Embryonic facial prominence (tissue), 1 donor: ENCODE results near the gene APP.
"Not testable (repeated sequence)": the region's sequence is repeated elsewhere in the genome, so short reads cannot be mapped to it uniquely, and the experiment has no call there.

Source experiments
- DNase-seq: peaks from one replicate; pipeline ENCODE4 v3.0.0-alpha.2; 2016; ENCODE audit errors: extremely low spot score

Gene APP

DNA sequence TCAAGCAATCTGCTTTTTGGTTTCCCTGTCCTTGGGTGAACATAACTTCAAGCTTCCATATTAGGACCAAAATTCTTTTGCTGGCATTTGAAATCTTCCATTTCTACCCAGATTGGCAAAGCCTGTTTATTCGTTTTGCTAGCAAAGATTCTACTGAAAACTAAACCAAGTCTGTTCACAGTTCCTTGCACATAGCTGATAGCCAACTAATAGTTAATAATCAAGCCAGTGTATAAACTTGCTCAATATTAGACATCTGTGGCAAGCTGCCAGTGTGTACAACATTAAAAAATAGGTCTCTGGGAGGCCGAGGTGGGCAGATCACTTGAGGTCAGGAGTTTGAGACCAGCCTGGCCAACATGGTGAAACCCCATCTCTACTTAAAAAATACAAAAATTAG lies 6.3 kb downstream of the APP start:
- no peak for DNase-seq

DNA sequence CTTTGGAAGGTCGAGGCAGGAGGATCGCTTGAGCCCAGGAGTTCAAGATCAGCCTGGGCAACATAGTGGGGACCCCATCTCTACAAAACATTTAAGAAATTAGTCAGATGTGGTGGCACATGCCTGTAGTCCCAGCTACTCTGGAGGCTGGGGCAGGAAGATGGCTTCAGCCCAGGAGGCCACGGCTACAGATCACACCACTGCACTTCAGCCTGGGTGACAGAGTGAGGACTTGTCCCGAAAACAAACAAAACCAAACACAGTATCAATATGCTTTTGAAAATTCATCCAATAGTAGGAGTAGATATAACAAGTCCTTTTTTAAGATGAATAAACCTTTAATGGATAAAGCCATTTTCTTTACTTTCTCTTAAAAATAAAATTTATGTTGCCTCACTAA lies 8.5 kb downstream of the APP start:
- no peak for DNase-seq

DNA sequence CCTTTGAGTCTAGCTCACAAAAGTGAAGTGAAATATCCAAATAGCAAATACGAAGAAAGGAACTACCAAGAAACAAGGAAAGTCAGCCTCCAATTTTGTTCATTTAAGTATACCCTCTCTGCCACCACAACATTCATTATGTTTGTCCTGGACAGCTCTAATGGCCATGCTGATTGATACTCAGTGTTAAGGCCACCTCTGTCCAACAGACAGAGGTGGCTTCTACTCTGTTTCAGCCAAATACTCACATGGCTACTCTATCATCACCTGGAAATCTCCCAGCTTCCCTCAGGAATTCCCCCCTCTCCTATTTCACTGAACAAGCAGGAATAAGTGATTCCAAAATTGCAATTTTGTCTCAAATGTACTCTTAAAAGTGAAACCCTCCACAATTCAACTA lies 10.7 kb downstream of the APP start:
- no peak for DNase-seq

DNA sequence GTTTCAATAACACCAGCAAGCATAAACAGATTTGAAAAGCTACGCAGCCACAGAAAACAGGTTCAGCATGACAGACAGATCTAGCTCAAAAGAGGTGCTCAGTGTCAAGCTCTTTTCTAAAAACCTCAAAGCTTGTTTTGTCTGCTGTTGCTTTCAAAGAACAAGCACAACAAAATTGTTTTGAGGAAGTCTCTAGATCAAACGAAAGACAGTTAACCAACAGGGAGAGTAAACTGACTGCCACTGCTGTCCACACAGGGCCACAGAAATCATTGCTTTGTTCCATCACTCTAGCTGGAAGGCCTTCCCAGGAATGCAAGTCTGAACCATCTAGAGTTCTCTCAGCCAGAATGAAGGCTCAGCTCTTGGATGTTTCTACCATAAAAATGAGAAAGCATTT lies 12.8 kb downstream of the APP start:
- DNase-seq: no peak

DNA sequence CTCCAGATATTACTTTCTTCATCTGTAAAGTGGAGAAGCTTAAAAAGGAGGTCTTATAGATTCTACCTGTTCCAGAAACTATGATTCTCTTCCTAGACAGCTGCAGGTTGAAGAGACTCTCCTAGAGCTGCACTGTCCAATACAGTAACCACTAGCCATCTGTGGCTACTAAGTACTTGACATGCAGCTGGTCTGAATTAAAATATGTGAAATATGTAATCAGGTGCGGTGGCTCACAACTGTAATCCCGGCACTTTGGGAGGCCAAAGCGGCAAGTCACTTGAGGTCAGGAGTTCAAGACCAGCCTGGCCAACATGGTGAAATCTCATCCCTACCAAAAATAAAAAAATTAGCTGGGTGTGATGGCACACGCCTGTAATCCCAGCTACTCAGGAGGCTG lies 15.8 kb downstream of the APP start:
- DNase-seq: no peak

DNA sequence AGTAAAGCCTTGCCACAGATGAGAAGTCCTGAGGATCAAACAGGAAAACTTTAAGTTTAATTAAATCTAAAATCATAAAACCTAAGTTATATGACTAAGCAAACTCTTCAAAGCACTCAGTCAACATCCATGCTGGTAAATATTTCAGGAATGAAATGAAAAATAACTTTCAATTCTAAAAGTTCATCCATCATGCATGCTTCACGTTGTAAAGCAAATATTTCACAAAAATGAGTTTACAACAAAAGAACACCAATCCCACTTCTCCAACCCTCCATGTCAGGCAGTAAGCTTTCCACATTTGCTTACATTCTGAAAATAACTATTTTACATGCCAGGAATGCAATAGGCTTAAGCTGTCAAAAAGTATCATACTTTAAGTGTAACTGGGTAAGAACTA lies 16.8 kb downstream of the APP start:
- DNase-seq: no peak

DNA sequence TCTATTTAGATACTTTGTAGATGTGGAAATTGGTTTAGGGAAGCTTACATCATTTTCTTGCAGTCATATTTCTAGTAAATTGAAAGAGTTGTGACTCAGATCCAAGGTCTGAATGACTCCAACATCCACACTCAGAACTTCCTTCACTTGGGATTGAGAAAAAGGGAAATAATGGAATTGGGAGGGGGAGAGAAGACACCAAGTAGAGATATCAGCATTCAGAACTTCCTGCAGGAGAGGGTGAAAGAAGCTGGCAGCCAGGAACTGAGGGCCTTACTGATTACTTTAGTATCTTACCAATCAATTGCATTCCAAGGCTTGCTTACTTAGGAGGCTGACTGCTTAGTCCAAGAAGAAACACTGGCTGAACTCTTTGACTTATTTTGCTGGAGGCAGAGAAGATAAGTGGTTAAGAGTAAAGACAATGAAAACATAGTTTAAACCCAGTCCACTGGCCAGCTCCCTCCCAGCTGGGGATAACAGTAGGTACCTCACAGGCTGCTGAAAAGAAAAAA lies 21.7 kb downstream of the APP start:
- no peak for DNase-seq

DNA sequence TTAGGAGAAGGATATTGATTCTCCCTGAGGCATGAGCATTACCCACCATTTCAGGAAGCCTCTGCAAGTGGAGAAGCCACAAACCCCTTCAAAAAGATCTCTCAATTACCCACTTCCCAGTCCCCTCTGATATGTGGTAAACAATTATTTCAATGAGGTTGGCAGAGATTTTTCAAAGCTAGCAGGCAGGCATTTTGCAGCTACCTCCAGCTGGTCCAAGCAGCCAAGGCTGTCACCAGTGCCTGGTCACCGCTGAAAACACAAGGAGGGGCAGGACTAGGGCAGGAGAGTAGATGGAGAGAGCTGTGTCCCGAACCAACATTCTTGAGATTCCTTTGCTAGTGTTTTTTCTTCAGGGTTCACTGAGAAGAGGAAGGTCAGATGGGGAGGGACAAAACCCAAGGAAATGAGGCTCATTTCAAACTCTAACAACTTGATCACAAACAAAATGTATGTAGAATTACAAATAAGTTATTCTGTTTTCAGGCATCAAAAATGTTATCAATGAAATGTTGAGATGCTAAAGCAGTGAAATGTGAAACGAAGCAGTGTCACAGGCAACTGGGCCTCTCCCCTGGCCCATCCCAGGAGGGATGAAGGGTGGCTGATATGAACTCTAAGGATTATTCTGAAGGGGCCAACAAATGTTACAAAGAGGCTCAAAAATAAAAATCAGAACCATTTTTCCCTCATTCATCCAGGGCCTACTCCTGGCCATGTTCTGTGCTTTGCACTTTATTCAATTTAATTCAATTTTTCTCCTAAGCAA lies 22.3 kb downstream of the APP start:
- DNase-seq: no peak

DNA sequence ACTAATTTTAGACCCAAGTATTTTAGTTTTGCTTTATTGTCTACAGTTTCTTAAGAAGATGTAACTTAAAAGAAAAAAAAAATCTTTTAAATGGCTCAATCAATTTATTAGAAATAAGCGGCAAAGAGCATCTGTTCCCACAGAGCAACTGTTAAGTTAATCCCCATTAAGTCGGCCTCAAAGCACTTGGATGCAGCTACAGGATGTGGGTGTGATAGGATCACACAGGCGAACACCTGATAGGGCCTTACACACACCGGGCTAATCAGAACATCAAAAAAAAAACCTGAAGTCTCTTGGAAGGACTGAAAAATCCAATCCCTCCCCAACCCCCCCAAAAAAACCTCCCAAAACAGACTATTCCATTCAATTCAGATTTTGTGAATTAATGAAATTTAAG lies 23.0 kb downstream of the APP start:
- no peak for DNase-seq

DNA sequence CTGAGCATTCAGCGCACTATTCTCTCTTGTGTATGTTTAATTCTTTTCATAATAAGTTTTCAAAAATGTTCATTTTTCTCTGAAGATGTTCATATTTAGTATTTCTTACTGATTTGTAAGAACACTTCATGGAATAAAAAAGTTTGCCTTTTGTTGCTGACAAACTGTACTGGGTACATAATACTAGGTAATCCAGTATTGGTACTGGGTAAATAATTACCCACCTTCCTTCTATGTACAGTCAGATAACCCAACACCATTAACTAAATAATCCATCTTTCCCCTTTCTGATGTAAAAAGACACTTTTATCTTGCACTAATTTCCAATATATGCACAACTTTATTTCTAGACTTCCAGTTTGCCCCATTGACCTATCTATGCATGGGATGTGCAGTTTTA lies 23.9 kb downstream of the APP start:
- no peak for DNase-seq

DNA sequence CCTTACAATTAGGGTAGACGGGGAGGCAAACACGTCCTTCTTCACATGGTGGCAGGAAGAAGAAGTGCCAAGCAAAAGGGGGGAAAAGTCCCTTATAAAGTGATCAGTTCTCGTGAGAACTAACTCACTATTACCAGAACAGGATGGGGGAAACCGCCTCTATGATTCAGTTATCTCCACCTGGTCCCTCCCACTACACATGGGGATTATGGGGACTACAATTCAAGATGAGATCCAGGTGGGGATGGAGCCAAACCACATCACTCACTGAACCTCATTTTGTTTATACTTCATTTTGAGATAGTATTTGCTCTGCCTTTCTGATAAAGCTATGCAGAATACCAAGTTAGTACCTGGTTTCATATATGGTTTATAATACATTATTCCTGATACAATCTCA lies 26.5 kb downstream of the APP start:
- no peak for DNase-seq

DNA sequence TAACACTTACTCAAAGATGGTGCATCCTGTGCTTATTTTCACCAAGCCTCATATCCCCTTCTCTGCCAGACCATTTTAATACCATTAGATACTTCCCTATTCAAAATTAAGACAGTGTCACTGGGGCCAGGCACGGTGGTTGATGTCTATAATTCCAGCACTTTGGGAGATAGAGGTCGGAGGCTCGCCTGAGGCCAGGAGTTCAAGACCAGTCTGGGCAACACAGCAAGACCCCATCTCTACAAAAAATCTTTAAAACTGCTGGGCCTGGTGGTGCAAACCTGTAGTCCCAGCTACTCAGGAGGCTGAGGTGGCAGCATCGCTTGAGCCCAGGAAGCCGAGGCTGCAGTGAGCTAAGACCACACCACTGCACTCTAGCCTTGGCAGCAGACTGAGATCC lies 28.2 kb downstream of the APP start:
- no peak for DNase-seq

DNA sequence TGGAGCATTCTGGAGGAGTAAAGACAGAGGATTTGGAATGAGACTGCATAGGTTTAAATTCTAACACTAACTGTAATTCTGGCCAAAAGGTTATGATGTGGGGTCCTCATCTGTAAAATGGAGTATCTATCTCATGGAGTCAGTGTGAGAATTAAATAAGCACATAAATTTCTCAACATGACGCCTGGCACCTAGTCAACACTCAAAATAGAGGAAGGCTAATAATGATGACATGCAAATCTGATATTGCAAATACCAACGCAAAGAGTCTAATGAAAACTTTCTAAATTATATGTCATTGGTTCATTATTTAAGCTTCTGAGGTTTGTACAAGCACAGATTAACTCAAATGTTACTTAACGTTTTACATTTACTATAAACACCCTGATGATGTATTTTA lies 29.6 kb downstream of the APP start:
- DNase-seq: no peak

DNA sequence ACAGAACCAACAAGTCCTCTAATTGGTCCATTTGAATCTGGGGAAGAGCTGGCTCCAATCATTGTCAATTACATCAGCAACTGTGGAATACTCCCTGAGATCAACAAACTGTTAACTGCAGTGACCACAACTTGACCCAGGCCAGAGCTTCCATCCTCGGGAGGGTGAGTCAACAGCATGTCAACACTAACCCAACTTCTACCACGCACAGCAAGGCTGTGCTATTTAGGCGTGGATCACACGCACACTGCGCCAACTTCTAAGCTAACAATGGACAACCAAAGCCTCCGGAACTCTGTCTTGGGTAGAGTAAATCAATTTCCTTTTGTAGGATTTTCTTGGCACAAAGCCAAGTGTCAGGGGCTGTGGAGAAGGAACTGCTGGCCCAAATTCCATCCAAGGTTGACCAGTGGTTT lies 30.4 kb downstream of the APP start:
- no peak for DNase-seq

DNA sequence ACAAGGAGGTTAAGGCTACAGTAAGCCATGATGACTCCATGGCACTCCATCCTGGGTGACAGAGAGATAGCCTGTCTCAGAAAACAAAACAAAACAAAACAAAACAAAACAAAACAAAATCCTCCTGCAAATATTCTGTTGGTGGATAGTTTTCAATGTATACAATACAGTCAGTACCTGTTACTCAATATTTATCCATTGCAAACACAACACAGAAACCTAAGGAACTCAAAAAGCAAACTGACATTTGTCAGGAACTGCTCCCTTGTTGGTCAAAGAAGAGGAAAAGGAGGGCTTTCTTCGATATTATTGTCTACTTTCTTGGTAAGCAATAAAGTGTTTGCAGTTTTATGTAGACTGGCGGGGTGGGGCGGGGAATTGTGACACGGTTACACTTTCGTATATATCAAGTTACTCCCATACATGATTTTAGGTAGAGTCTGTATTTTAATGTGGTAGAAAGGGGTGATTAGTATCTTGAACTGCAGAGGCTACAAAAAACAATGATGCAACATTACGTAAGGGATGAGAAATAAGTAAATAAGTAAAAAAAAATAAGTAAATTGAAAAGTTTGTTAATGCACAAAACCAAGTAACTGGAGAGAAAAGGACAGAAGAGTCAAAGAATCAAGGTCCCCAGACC lies 31.8 kb downstream of the APP start:
- DNase-seq: no peak

DNA sequence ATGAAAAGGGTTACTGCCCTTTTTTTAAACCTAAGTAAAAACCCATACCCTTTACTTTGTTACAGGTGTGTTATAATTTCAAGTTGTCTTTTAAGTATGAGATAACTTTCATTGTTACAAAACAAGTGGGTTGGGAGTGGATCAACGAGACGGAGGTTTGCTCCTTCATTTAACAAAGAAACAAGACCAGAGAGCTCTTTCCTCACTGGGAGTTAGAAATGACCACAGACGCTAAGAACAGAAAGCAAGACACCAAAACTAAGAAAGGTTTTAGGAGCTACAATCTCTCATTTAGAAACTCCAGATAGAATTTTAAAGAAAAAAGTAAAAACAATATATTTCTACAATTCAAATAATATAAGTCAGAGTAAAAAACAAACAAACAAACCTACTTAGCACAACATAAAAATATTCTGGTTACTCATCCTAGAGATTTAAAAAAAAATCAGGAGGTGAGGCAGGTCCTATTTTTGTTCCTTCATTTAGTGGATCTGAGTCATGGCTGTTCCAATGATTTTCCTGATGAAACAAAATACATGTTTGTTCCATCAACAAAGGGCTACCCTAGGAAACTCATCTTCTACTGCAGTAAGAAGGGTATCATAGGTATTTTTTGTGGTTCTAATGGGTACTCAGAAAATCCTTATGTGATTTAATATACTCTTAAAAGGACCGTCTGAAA lies 33.0 kb downstream of the APP start:
- no peak for DNase-seq

DNA sequence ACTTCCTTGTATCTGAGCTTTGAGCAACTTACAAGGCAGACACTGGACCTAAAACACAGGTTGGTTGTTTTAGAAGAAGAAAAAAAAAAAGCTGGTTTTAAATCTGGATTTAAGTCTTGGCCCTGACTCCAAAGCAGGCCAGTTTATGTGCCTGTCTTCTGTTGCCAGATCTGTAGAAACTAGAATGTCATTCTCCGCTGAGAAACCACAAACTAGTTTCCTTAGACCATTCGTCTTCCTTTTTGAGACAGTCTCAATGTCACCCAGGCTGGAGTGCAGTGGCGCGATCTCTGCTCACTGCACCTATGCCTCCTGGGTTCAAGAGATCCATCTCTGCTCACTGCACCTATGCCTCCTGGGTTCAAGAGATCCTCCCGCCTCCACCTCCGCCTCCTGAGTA lies 33.9 kb downstream of the APP start:
- DNase-seq: no peak

DNA sequence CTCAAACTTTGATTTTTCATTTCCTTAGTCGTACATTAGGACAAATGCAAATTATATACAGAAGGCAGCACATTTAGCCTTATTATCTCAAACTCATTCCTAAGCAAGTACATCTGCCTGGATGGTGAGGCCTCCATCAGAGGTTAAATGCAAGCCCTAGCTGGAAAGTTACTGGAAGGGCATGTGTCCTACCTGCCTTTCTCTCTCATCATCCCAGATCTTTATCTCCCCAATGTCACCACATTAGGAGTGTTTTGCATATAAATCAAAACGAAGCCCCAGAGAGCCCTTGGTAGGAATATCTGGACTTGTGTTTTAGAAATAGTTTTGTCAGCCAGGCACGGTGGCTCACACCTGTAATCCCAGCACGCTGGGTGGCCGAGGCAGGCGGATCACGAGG lies 35.0 kb downstream of the APP start:
- no peak for DNase-seq

DNA sequence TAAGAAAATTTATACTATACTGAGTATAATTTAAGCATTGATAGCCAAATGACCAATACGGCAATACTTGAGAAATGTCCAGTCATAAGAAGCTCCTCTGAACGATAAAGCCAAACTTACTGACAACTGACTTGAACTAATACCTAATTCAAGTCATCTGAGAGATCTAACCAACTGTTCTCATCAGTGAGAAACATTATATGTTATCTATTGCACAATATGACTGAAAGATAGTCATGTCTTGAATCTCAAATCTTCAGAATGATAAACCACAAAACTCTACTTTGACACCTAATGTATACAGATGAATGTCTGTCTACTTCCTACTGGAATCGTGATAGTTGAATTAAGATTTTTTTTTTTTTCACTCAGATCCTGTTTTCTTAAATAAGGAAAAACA lies 39.0 kb downstream of the APP start:
- no peak for DNase-seq

DNA sequence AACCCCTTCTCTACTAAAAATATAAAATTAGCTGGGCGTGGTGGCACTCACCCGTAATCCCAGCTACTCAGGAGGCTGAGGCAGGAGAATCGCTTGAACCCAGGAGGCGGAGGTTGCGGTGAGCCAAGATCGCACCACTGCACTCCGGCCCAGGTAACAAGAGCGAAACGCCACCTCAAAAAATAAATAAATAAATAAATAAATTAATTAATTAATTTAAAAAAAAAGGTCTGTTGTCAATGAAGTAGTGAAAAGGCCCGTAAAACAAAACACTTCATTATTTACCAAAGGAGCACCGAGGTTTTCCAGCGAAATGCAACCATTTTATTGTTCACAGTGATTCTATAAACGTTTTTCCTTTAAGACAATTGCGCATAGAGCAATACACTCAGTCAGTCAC lies 39.5 kb downstream of the APP start:
- DNase-seq: not testable (repeated sequence)

DNA sequence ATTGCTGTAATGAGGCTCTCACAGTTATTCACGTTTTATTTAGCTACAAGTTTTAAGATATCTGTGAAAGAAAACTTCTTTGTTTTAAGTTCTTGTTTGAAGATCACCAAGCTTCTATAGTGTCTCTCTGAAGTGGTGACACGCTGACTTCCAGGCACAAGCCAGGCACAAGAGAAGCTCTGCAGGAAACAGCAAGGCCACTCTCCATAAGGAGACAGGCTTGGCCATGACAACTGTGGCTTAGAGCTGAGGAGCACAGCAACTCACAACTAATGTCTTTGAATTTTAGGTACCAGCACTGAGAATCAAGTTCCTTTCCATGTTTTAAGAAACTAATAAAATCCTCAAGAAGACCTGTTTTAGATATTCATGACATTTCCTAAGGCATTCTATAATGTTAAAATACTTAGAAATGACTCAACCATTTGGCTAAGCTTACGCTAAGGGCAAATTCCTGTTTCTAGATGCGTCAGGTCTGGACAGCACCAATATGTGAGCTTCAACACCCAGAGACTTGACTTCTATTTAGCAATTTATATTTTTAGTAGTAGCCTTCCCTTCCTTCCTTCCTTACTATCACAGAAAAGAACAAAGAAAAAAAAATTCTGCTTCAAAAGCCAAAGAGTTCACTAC lies 40.2 kb downstream of the APP start:
- DNase-seq: no peak

DNA sequence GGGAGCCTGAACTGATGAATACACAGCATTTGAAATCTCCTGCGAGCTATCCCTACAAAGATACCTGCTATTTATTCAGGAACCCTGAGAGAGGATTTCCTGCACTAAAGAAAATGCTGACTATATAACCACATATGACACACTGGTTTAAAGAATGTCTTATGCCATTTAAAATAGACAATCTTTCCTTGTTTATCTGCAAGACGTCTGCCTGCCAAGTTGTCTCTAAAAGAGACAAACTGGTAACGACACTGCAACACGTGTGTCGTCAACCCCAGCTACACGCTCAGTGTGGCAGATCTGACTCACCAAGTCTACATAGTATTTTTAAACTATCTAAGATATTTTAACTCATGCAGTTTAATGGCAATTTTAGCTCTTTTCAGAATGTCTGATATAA lies 42.7 kb downstream of the APP start:
- no peak for DNase-seq
